Stimulated activated CD4-positive, alpha-beta T cell treated with anti-CD3 and anti-CD28 coated beads, Interleukin-4, amount 100 ng/mL, for 24 hours (primary cell): ENCODE measurements around the gene CDKN2B-AS1.

Source experiments
- DNase-seq: peaks from one replicate; pipeline ENCODE4 v3.0.0-alpha.2; 2020

CDKN2B-AS1 gene

DNA sequence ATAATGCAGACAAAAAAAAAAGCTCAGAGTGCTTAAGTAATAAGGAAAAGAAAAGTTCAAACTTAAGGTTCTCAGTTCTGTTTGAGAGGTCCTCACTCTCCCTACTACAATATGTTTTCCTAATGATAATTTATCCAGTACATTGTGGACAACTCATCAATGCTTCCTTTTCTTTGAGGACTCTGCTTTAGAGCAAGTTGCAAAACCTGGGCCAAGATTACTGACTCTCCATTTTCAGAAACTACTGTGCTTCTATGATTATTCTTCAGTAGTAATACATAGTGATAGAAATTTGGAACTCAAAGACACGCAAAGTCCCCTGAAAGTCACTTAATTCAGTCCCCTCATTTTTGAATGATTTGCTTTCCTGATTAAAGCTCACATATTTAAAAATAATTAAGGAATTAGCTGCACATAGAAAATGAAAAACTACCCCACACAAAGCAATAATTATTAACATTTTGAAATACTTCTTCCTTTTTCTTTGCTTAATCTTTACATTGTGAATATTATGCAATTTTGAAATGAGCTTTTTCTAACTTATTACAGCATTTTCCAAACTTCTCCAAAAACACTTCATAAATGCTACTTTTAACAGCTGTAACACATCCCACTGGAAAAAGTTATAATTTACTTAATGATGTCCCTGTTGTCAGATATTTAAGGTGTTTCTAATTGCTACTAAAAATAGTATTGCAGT, 11.6 kb upstream of the CDKN2B-AS1 start:
- DNase-seq = no peak

DNA sequence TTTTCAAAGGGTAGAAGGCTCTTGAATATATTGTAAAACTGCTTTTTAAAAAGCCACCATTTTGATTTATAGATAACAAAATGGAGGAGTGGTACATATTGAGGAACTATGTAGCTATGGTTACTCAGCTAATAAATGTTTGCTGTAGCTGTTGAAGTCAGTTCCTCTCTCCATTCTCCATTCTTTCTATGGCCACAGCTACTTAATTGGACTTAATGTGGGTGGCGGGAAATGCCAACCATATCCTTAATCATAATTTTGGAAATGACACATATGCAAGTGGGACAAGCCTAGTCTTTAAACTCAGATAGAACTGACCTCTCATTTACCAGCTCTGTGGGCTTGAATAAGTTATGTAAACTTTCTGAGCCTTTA, 11.0 kb upstream of the CDKN2B-AS1 start:
- DNase-seq = no peak

DNA sequence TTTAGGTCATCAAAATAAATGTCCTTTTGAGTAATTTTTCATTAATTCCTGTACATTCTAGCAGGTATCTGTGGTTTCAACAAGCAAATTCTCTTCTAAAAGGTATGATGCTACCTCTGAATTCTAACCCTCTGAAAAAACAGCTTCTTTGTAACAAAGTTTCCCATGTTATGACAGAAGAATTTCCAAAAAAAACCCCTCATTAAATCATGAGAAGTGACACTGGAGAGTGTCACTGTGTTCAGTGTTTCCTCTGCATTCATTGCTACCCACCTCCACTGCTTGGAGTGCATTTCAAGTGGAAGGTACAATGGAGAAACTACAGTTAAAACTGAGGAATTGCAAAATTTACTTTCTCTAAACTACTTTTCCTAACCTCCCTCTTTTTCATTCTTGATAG, 10.5 kb upstream of the CDKN2B-AS1 start:
- no peak for DNase-seq

DNA sequence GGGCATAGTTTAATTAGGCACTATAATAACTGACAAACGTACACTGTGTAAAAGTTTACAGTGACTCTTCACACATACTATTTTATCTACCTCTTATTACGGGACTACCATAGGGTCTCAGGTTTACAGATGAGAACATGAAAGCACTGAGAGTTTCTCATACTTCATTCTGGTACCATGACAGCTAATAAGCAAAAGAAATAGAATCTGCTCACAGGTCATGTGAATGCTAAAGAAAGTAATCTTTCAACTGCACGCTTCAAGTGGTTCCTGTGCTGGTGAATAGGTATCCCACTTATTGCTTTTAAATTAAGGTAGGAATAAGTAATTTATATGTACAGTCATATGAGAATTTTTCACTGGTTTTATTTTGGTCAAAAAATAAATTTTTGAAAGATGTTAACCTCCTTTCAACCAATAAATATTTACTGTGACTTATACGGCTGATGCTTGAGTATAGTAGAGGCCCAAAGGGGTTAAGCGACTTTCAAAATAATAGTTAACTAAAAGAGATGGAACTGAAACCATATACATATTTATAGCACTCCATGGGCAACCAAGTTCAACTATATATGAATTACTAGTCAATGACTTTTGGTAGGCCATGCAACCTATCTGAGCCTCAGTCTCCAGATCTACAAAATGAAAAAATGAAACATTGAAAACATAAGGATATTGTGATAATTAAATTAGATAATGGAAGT, 8.5 kb upstream of the CDKN2B-AS1 start:
- no peak for DNase-seq

DNA sequence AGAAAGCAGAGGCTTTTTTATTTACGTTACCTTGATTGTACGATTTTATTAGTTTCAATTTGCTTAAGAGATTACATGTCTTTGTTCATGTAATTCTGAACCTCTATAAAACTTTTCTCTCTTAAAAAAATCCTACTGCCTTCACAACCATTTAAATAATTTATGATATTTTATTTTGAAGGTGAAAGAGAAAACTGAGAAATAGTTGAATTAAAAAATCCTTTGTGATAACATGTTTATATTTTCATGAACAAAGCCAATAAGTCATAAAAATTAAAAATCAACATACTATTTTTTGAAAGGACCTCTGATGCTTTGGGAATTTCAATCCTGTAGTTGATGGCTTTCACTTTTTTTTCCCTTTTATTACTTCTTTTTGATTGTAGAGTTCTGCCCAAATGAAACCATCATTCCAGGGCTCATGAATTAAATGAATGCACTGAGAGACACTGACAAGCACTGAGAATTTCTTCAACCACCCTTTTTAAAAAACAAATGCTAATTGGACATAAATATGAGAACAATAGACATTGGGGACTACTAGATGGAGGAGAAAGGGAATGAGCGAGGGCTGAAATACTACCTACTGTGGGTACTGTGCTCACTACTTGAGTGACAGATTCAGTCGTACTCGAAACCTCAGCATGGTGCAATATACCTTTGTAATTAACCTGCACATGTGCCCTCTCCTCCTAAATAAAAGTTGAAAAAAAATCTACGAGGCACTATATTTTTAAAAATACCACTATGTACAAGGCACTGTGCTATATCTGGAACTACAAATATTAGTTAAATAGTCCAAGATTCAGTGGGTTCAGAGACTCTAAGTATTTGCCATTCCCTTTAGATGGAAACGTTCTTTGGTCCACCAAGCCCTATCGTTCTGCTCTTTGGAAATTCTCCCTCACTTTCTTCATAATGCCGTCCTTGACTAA, 6.3 kb upstream of the CDKN2B-AS1 start:
- DNase-seq = no peak

DNA sequence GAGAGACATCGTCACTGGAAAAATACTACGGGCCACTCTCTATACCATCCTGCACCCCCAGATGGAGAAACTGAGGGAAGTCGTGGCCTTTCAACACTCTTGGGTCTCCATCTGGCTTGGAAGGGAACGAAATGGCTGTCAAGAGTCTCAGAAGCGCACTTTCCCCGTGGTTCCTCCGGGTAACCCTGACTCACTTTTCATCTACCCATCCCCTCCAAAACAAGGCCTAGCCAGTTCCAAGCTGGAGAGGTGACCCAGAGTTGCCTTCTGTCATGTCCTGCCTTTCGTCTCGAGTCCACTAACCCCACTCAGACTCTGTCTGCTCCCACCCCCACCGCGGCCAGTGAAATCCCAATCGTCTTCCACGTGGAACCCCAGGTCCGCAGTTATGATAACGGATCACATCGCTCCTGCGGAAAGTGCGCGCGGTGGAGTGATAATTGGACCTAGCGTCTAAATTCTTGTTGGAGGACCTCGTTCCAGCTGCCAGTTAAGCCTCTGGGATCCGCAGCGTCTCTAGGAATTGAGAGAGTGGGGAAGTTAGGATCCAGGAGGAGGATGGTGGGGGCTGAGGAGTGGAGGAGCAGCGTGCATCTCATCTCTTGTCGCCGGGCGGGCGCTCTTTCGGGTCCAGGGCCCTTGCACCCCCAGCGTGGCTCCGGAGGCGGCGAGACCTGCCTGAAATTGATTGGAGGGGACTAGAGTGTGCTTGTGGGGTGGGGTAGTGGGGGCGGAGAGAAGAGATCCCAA, 5.0 kb upstream of the CDKN2B-AS1 start:
- no peak for DNase-seq

DNA sequence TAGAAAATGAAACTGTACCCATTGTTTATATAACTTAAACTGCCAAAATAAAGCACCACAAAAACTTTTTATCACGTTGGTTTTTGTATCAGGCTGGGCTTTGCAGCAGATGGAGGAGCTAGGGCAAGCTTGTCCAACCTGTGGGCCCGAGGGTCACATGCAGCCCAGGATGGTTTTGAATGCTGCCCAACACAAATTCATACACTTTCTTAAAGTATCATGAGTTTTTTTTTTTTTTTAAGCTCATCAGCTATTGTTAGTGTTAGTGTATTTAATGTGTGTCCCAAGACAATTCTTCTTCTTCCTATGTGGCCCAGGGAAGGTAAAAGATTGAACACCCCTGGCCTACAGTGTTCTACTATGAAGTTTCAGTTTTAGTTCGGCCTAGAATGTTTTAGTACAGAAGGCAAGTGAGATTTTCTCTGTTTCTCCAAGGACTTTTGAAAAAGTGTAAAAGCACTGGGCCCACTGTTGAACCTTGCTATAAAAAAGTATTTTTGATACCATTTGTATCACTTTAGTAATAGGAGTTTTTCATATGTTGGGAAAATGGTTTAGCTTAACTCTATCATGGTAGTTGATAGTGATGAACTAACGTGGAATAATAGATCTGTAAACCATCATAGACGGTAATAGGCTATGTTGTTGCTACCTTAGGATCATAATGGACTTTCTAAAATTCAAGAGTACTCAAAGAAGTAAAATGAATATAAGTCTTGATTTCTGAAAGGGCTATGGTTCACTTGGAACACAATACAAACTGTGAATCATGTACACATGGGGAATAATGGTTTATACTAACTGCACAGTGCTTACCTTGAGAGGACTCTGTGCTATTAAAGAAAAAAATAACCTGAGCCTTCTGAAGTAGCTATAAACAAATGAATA, 3.3 kb upstream of the CDKN2B-AS1 start:
- no peak for DNase-seq

DNA sequence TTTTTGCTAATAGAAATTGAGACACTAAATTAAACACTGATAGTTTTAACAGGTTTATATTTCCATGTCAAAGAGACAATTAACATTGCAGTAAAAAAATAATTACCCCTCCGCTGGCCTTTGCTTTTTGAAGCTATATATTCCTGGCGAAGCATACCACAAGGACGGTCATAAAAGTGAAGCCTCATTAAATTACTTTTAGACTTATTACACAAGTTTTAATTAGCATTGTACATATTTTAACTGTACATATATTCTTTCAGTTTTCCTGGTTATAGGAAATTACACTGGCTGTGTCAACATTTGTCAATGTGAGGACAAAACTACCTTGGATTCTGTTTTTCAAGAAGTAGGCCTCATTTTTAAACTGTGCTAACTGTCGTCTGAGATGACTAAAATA, 1.6 kb upstream of the CDKN2B-AS1 start:
- DNase-seq = no peak

DNA sequence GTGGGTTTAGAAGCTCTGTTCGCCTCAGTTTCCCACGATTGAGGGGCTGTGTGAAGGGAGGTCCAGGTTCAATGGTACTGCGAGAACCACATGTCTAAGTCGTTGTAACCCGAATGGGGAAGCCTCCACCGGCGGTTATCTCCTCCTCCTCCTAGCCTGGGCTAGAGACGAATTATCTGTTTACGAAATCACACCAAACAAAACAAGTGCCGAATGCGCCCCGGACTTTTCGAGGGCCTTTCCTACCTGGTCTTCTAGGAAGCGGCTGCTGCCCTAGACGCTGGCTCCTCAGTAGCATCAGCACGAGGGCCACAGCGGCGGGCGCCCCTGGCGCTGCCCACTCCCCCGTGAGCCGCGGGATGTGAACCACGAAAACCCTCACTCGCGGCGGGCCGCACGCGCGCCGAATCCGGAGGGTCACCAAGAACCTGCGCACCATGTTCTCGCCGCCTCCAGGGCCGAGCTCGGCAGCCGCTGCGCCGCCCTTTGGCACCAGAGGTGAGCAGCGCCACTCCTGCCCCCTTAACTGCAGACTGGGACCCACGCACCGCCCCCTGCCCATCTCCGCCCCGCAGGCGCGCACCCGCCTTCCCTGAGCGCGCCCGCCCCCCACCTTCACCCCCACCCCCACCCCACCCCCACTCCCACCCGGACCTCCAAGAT, 567 bp upstream of the CDKN2B-AS1 start, which contains the start of gene CDKN2A:
CDKN2A (minus strand) TSS at position 500 of the 663 bp plus-strand sequence.
- peak; percentile 43 for DNase-seq

DNA sequence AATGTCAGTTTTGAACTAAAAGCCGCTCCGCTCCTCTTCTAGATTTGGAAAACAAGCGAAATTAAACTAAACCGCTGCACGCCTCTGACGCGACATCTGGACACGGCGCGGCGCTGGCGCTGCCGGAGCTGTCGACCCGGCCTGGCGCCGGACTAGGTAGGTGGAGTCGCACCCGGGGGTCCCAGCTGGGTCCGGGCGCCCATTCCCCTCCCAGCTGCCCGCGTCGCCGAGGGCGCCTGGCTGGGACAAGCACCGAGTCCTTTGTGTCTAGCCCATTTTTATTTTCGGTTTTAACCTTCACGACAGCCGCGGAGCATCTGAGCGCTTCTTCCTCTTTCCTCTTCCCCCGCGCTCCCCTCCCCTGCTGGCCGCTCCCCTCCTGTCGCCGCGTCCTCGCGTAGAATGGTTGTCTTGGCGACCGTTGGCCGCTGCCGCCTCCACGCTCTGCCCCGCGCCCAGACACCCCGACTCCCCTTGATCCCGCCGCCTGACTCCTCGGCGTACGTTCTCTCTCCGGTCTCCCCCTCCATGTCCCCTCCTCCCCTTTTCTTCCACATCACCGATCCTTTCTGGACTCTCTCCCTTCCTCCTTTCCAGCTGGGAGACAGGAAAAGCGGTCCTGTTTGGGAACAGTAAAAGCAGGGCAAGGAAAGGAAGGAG, 545 bp downstream of the CDKN2B-AS1 start:
- DNase-seq = peak; percentile 65

DNA sequence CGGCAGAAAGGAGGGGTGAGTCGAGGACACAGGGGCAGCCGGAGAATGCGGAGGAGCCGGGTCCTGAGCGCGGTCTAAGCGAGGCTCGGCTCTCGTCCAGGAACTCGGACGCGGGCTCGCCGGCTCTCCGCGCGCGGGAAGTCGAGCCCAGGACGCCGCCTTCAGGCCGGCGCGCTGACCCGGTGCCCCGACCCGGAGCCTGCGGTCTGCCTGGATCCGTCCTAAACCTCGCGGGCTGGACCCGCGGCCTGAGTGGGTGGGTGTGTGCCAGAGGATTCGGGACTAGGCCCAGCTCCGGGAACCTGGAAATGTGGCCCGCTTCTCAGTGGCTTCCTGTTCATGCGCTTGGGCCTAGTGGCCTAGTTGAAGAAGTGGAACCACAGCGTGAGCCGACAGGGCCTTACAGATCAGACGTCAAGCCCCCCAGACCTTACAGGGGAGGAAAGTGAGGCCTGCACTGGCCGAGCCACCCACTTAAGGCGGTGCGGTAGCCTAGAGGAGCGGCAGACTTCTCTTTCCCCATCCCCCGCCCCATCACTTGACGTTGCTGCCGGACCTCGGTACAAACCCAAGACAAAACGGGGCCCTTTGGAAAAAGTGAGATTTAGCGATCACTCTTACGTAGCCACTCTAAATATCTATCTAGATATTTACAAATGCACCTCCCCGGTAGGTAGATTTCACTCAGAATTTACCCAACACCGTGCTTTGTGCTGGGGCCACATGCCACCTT, 1.2 kb downstream of the CDKN2B-AS1 start:
- no peak for DNase-seq

DNA sequence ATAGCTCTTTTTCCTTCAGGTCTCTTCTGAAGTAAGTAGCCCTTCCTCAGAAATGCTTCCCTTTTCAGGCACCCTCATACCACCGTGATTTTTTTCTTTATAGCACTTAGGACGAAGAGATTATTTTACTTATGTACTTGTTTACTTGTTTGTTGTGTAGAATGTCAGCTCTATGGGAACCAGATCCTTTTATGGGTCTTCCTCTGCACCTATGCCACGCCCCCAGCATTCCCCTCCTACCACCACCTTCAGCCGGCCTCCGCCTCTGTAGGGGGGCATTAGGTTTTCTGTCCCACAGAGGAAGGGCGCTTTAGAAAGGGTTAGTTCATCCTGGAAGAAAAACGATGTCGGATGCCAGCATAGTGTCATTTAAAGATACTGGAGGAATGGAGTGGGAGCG, 1.8 kb downstream of the CDKN2B-AS1 start:
- no peak for DNase-seq

DNA sequence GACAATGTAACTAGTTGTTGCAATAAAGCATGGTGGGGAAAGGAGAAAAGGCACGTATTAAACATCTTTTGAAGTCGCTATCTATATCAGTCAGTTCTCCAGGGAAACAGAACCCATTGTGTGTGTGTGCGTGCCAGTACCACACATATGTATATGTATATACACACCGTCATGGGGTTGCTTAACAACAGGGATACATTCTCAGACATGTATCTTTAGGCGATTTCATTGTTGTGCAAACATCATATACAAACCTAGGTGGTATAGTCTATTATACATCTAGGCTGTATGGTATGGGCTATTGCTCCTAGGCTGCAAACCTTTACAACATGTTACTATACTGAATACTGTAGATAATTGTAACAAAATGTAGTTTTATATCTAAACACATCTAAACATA, 2.3 kb downstream of the CDKN2B-AS1 start:
- no peak for DNase-seq

DNA sequence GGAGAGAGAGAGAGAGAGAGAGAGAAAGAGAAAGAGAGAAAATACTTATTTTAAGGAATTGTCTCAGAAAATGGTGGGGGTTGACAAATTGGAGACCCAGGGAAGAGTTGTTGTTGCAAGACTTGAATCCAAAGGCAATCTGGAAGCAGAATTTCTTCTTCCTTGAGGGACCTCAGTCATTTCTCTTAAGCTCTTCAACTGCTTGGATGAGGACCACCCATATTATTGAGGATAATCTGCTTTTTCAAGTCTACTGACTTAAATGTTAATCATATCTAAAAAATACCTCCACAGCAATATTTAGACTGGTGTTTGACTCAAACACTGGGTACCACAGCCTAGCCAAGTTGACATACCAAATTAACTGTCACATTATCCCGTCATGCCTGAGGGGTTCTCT, 2.9 kb downstream of the CDKN2B-AS1 start:
- DNase-seq = no peak

DNA sequence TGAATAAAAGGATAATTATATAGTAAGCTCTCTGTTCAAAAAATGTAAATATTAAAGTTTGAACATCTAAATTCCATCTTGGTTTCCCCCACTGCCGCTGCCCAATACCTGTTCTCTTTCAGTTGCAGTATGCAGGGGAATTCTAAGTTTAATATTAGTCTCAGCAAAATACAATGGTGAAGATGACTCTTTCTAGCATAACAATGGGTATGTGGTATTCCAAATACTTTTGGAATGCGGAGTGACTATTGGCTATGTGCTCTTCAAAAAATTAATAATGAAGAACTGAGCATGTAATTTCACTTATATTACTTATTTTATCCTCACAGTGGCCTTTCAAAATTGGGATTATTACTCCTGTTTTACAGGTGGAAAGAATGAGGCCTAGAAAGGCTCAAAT, 3.4 kb downstream of the CDKN2B-AS1 start:
- DNase-seq = no peak

DNA sequence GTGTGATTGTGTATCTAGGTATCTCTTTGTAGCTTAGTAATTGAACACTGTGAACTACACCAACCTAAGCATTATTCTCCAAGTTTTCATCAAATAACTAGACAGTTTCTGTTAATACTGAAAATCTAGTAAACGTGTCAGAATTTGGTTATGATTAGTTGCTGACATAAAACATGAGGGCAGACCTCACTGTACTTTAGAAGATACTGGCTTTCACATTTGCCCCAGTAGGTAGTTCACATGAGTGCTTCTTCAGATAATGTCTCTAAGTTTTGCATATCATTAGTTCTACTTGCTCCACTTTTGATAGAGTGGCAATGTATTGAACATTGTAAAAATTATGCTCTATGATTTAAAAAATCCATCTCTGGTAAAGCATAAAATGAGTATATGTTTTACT, 7.4 kb downstream of the CDKN2B-AS1 start:
- no peak for DNase-seq

DNA sequence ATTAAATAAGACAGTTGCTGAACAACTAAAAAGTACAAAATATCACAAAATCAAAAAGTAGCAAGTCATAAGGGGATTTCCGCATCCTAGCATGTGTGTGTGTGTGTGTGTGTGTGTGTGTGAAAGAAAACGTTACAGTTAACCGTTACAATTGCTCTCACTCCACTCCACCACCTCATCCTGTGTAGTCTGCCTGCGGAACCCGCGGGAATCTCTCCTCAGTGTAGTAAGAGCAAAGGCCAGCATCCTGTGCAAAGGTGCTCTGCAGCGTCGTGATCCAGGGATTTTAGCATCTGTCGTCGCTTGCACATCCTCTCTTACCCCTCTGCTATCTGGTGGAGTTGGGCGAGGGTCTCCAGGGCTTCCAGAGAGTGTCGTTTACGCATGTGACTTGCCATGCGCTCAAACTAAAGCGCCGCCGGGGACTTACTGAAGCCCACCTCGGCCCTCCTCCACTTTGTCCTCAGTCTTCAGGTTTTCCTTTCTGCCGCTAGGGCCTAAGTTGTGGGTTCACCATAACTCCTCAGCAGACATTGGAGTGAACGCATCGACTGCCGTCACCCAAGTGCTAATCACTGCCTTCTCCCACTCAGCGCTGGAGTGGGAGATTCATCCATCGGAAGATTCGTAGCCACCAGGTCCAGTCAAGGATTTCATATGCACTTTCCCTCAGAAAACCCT, 10.6 kb downstream of the CDKN2B-AS1 start:
- DNase-seq = no peak

DNA sequence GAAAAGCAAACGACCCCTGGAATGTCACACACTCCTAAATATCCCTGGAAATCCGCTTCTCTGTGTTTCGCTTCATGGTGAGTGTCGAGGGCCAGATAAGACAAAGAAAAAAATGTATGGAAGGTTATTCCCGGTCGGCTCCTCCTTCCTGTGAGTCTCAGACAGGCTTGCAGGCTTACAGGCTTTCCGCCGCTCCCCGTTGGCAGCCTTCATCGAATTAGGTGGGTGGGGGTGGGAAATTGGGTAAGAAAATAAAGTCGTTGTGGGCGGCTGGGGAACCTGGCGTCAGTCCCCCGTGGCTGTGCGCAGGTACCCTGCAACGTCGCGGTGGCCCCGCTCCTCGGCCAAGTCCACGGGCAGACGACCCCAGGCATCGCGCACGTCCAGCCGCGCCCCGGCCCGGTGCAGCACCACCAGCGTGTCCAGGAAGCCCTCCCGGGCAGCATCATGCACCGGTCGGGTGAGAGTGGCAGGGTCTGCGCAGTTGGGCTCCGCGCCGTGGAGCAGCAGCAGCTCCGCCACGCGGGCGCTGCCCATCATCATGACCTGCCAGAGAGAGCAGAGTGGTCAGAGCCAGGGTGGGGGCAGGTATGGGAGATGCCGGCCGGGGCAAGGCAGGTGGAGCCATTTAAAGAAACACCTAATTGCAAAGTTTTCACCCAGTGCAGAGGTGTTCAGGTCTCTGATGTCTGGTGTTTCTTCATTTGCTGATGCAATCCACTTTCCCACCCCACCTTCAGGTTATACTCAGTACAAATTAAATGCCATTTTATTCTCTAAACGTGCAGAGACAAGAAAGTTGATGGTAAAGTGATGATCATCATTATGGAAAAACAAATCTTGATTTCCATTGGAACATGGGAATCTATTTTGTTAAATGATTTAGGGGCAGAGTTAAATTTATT, 11.4 kb downstream of the CDKN2B-AS1 start:
- DNase-seq = no peak
